ENCODE data around the gene PLS1.
"Not testable (repeated sequence)": the region's sequence is repeated elsewhere in the genome, so short reads cannot be mapped to it uniquely, and the experiment has no call there.

PLS1 gene

GRCh38 chr3:142596726-142597088, 514 bp downstream of the PLS1 start:
- DNase-seq (ENCODE audit: low read depth) = no peak

DNA sequence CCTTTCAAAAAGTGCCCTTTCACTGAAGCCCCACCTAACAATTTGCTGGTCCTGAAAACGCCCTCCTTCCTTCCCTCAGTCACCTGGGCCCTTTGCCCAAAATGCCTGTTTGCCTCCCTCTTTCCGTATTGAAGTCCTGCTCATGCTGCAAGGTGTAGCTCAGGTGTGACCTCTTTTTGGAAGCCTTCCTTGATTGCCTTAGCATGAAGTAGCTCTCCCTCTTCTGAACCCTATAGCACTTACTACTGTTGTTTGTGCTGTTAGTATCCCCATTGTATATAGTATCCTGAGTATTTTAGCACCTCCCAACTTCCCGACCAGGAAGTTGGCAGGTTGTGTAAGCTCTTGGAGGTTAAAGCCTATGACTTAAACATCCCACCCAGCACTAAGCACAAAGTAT, 1.7 kb downstream of the PLS1 start:
- DNase-seq (ENCODE audit: low read depth) = no peak

GRCh38 chr3:142601713-142602112, 5.5 kb downstream of the PLS1 start:
- DNase-seq (ENCODE audit: low read depth) = no peak

- DNase-seq (ENCODE audit: low read depth) = no peak
These were observed 6.6 kb downstream of the PLS1 start for GRCh38 chr3:142602619-142603385.

GRCh38 chr3:142603386-142603705, 7.2 kb downstream of the PLS1 start:
- DNase-seq (ENCODE audit: low read depth) = not testable (repeated sequence)

DNA sequence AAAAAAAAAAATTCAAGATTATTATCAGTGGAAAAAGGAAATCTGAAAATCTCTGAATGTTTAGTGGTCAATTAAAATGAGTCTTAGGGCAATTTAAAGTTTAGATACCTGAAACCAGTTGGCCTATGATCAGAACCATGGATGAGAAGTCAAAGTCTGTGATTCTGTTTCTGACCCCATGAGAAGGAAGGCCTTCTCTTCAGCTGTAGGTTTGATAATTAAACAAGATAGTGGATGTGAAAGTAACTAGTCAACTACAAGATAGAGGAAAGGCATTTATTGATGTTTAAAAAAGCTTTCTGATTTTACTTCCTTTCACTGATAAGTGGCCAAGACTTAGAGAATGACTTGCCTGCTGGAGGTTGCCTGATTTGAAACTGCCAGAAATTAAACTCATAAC, 8.7 kb downstream of the PLS1 start:
- no peak for DNase-seq (ENCODE audit: low read depth)

DNA sequence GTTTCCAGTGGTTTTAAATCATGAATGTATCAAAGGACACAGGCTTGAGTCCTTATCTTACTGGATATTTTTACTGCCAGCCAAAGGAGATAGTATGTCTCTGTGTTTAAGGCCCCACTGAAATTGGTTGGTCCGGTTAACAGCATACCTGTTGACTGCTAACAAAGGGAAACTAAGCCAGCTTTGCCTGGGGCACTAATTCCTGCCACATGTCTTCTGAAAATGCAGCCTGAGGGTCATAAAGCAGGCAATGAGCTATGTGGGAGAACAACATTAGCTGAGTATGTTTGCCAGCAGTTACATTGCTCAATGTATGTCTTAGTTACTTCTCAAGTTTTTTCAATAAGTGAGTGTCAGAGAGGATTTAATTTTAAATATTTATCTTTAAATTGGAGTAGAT, 12.4 kb downstream of the PLS1 start:
- no peak for DNase-seq (ENCODE audit: low read depth)

DNA sequence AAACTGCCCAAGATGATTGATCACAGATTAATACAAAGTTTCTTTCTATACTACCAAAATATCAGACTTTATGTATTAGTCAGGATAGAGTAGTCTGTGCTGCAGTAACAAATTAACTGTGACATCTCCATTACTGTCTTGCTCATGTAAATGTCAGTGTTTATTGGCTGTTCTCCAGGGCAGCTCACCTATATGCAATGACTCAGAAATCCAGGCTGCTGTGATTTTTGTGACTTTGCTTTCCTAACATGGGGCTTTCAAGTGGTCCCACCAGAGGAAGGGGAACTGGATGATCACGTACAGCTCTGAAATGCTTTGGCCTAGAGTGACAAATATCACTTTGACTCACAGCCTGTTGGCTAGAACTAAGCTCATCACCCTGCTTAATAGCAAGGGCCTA, 12.9 kb downstream of the PLS1 start:
- DNase-seq (ENCODE audit: low read depth) = no peak

- DNase-seq (ENCODE audit: low read depth) = no peak
These were observed 15.0 kb downstream of the PLS1 start for GRCh38 chr3:142611206-142611605.

DNA sequence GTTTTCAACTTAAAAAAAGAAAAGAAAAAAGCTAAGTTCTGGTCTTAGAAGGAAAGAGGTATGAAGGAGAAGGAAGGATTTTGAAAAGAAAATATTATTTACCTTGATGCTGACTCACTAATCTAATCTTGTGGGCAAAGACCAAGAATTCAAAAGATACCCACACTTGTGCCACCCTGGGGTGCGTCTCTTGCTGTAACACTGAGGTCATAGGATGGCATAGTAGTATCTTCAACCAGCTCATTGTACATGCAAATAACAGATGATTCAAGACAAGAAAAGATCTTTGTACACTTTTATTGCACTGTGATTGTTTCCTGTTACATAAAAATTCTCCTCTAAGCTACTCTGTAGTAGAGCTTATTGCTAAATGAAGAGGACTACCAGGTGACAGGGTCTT, 17.3 kb downstream of the PLS1 start:
- no peak for DNase-seq (ENCODE audit: low read depth)

- DNase-seq (ENCODE audit: low read depth) = no peak
These were observed 17.9 kb downstream of the PLS1 start for GRCh38 chr3:142614059-142614626.

DNA sequence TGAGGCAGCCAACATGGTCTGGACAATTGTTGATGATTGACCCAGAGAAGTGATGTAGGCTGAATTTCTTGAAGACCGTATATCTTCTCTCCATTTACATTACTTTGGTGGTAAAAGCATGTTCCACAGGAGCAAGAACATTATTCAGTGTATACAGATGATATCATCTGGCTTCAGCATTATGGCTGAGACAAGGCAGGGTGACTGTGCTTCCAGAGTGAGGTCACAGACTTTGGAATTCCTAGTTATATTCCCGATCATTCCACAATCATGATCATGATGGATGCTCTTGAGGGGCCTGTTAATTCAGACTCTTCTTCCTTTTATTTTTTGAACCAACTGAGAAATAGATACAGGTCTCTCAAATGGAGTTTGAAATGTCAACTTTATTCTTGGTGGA, 19.0 kb downstream of the PLS1 start:
- peak; percentile 2 for DNase-seq (ENCODE audit: low read depth)

- DNase-seq (ENCODE audit: low read depth) = no peak
These were observed 22.8 kb downstream of the PLS1 start for GRCh38 chr3:142618917-142619461.

- DNase-seq (ENCODE audit: low read depth) = no peak
These were observed 26.2 kb downstream of the PLS1 start for GRCh38 chr3:142622405-142622804.

DNA sequence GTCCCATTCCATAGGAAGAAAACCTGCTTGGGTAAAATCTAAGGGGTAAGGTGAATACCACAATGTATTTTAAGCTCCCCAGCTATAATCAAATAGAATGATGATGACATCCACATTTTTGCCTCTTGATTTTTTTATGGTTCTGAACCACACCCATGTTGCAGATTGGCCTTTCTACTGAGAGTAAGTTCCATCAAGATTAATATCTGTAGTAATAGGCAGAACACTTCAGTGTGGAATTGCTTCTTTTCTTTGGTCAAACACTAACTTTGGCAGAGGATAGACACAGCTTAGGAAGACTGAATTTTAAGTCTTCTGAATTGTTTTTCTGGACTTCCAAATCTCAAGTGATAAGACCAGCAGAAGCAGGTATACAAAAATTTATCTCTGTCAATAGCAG, 27.0 kb downstream of the PLS1 start:
- DNase-seq (ENCODE audit: low read depth) = no peak

- no peak for DNase-seq (ENCODE audit: low read depth)
These were observed 28.4 kb downstream of the PLS1 start for GRCh38 chr3:142624341-142625152.

DNA sequence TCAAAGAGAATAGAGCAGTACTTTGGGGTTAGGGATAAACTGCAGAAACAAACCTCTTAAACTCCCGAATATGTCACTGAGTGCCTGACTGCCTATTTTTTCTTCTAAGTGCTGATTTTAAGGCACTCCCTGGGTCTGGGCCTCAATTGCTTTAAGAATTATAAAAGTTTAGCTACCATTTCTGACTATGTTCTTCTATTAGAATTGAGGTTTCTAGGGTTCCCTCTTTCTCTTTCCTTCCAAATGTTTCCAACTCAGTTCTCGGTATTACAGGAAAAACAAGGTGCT, 28.9 kb downstream of the PLS1 start:
- no peak for DNase-seq (ENCODE audit: low read depth)

- DNase-seq (ENCODE audit: low read depth) = no peak
These were observed 30.8 kb downstream of the PLS1 start for GRCh38 chr3:142626971-142627370.

DNA sequence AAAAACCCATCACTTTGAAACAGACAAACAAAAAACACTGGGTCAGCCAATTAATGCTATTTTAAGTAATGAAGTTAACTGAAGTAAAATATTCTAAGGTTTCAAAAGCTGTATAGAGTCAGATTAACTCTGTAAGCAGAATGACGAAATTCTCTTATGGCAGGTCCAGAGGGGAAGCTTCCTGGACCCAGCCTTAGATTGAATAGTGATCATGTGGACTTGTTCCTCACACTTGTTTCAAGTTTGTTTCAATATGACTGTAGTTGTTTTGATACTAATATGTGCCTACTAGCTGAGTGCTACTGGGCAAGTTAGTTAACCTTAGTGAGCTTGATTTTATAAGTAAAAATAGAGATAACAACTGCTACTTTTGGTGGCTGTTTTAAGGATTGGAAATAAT, 32.6 kb downstream of the PLS1 start:
- no peak for DNase-seq (ENCODE audit: low read depth)

GRCh38 chr3:142633073-142633472, 36.9 kb downstream of the PLS1 start:
- no peak for DNase-seq (ENCODE audit: low read depth)

- DNase-seq (ENCODE audit: low read depth) = no peak
These were observed 39.9 kb downstream of the PLS1 start for GRCh38 chr3:142636050-142636449.

- DNase-seq (ENCODE audit: low read depth) = no peak
These were observed 40.5 kb downstream of the PLS1 start for GRCh38 chr3:142636664-142637063.

DNA sequence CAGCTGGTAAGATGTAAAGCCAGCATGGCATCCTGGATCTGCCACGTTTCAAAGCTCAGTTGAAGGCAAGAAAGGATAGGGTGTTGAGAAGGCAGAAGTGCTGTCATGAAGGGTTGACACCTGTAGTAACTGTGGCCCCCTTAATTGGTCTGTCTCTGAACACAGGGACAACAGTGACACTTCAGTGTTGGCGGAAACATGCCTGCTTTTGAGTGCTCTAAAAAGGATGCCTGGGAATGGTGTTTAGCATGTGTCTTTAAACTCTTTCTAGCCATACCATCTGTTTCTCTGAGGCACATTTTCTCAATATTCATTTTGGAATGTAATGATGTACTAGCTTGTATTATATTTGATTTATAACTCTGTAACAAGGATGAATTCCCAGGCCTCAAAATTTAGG, 42.1 kb downstream of the PLS1 start:
- no peak for DNase-seq (ENCODE audit: low read depth)
